Loucy (cell line): ENCODE results near the gene ACMSD.

ENCODE experiments used
- H2AFZ ChIP-seq: fragments of 200-600 bp; sonication (generic); 2 replicates; pipeline ENCODE4 v1.6.0; 2016; ENCODE audit warnings: antibody characterized with exemption, mild to moderate bottlenecking, low read length, moderate library complexity
- H3F3A ChIP-seq: fragments of 200-600 bp; 2 replicates; pipeline ENCODE4 v1.6.0; 2016; ENCODE audit warnings: antibody characterized with exemption, low read depth, mild to moderate bottlenecking
- H3K27me3 ChIP-seq: fragments of 200-600 bp; sonication (generic); 2 replicates; pipeline ENCODE4 v1.6.1; 2014; ENCODE audit warnings: low read length, mild to moderate bottlenecking; ENCODE audit not compliant: insufficient read depth, poor library complexity, severe bottlenecking
- H3K36me3 ChIP-seq: fragments of 200-600 bp; sonication (generic); 2 replicates; pipeline ENCODE4 v1.6.1; 2016; ENCODE audit warnings: low read length; ENCODE audit not compliant: insufficient read depth
- H3K4me1 ChIP-seq: fragments of 200-600 bp; sonication (generic); 2 replicates; pipeline ENCODE4 v1.5.1; 2014; ENCODE audit warnings: low read length, mild to moderate bottlenecking; ENCODE audit not compliant: insufficient read depth, poor library complexity, severe bottlenecking
- H3K4me2 ChIP-seq: fragments of 200-600 bp; sonication (generic); 2 replicates; pipeline ENCODE4 v1.6.0; 2014; ENCODE audit warnings: antibody characterized with exemption, low read length, low read depth, mild to moderate bottlenecking; ENCODE audit not compliant: poor library complexity, severe bottlenecking
- H3K4me3 ChIP-seq: fragments of 200-600 bp; sonication (generic); 2 replicates; pipeline ENCODE4 v1.5.1; 2014; ENCODE audit warnings: low read length, mild to moderate bottlenecking, mixed read lengths; ENCODE audit not compliant: poor library complexity, severe bottlenecking
- H3K79me2 ChIP-seq: fragments of 200-600 bp; sonication (generic); 2 replicates; pipeline ENCODE4 v1.6.1; 2014; ENCODE audit warnings: low read length; ENCODE audit not compliant: insufficient read depth
- H3K9ac ChIP-seq: fragments of 200-600 bp; sonication (generic); 2 replicates; pipeline ENCODE4 v1.6.0; 2014; ENCODE audit warnings: mild to moderate bottlenecking, low read depth, low read length, moderate library complexity; ENCODE audit not compliant: poor library complexity, severe bottlenecking
- H3K9me2 ChIP-seq: fragments of 200-600 bp; sonication (generic); replicated peaks from 2 replicates; pipeline ENCODE4 v1.6.1; 2016; ENCODE audit warnings: low read depth, low read length, mixed read lengths
- H3K9me3 ChIP-seq: fragments of 200-600 bp; sonication (generic); 2 replicates; pipeline ENCODE4 v1.6.1; 2014; ENCODE audit warnings: mild to moderate bottlenecking, antibody characterized with exemption, low read length, low read depth; ENCODE audit not compliant: insufficient read depth
- H4K20me1 ChIP-seq: fragments of 200-600 bp; sonication (generic); 2 replicates; pipeline ENCODE4 v1.6.0; 2014; ENCODE audit warnings: antibody characterized with exemption, low read length, mild to moderate bottlenecking; ENCODE audit not compliant: insufficient read depth, poor library complexity, severe bottlenecking
- EZH2phosphoT487 ChIP-seq: fragments of 200-600 bp; IDR thresholded peaks from 2 replicates; pipeline ENCODE4 v1.6.1; 2018; ENCODE audit warnings: antibody characterized with exemption, mild to moderate bottlenecking, moderate library complexity, borderline replicate concordance
- TF ChIP-seq, protein P1 (sequence below): fragments of 200-600 bp; sonication (generic); conservative IDR thresholded peaks from 2 replicates; pipeline ENCODE4 v1.5.1; 2014; ENCODE audit warnings: mild to moderate bottlenecking, antibody characterized with exemption, low read length

Gene ACMSD

DNA sequence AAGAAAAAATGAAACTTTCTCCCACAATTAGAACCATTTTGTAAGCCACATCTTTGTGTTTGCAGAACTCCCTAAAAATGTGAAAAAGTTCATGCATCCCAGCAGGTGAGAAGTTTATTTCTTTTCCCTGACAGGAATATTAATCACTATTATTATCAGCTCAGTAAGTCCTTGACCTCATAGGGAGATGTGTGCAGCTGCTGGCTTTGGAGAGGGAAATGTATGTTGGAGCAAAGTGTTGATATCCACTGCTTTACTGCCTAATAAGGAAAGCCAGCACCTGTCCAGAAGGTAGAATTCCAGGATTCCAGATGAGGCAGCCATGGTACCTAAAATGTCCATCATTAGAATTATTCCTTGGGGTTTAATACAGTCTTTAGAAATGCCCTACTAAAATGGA lies 44.4 kb downstream of the ACMSD start:
- H3K4me1 ChIP-seq, result no peaks in the 10 kb centered on the region
- H3F3A ChIP-seq, result no peaks in the 10 kb centered on the region
- no peak overlapping the region for H3K4me3 ChIP-seq
- H3K9ac ChIP-seq, result no peak overlapping the region
- no peaks in the 10 kb centered on the region for H3K36me3 ChIP-seq
- H3K79me2 ChIP-seq, result no peaks in the 10 kb centered on the region
- no peaks in the 10 kb centered on the region for H4K20me1 ChIP-seq
- no peak overlapping the region for H2AFZ ChIP-seq
- TF ChIP-seq EZH2phosphoT487, result no peak
- TF ChIP-seq, protein P1, sequence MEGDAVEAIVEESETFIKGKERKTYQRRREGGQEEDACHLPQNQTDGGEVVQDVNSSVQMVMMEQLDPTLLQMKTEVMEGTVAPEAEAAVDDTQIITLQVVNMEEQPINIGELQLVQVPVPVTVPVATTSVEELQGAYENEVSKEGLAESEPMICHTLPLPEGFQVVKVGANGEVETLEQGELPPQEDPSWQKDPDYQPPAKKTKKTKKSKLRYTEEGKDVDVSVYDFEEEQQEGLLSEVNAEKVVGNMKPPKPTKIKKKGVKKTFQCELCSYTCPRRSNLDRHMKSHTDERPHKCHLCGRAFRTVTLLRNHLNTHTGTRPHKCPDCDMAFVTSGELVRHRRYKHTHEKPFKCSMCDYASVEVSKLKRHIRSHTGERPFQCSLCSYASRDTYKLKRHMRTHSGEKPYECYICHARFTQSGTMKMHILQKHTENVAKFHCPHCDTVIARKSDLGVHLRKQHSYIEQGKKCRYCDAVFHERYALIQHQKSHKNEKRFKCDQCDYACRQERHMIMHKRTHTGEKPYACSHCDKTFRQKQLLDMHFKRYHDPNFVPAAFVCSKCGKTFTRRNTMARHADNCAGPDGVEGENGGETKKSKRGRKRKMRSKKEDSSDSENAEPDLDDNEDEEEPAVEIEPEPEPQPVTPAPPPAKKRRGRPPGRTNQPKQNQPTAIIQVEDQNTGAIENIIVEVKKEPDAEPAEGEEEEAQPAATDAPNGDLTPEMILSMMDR, result no peak
- no peaks in the 10 kb centered on the region; the same call in 1 of the 2 replicates for H3K9me3 ChIP-seq
- H3K4me2 ChIP-seq, result no peak overlapping the region
- no peaks in the 10 kb centered on the region for H3K27me3 ChIP-seq
- H3K9me2 ChIP-seq, result no peaks in the 10 kb centered on the region

DNA sequence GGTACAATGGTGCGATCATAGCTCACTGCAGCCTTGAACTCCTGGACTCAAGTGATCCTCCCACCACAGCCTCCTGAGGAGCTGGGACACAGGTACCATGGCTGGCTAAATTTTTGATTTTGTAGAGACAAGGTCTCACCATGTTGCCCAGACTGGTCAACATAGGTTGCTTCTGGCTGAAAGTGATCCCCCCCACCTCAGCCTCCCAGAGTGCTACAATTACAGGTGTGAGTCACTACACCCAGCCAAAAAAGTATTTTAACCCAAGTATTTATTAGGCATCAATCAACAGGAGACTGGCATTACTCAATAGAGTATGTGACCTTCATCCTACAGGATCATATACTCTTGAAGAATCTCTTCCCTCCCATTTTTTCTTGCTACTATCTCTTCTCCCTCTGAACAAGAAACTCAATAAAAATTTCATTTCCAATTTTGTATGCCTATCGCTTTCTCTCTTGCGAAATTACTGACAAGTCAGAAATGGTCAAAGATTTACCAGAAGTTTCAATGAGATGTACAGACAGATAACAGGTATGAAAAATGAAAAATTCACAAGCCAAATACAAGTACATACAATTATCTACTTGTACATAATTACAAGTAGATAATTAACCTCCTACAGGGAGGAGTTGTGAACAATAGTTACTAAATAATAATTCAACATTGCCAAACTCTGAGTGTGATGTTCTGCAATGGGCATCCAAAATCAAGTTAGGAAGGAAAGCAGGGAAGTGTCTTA lies 45.3 kb downstream of the ACMSD start:
- Histone ChIP-seq H3K36me3 (no peaks in the 10 kb centered on the region), H3K79me2 (no peaks in the 10 kb centered on the region), H3K4me2 (no peak overlapping the region), H3F3A (no peaks in the 10 kb centered on the region), H3K4me1 (no peaks in the 10 kb centered on the region), H3K9me3 (no peaks in the 10 kb centered on the region; the same call in 1 of the 2 replicates), H3K9ac (no peak overlapping the region), H2AFZ (no peak overlapping the region), H3K27me3 (no peaks in the 10 kb centered on the region), H3K4me3 (no peak overlapping the region), H3K9me2 (no peaks in the 10 kb centered on the region), H4K20me1 (no peaks in the 10 kb centered on the region)
- no peak for TF ChIP-seq EZH2phosphoT487

DNA sequence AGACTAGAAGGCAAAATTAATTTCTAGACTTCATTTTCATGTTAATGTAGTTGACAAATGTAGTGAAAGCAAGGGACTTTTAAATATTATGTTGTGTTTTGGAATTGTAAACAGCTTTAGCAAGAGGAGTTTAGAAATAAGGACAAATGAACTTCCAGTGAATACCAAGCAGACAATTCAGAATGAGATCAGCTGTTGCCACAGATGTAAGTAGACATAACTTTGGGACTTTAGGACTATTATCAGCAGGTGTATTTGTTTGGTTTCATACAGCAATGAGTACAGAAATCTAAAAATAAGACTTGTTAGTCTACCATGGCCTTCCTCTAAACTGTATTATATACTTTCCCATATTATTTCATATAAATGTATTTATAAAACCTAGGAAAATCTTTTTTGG lies 46.0 kb downstream of the ACMSD start:
- Histone ChIP-seq H3K4me2 (no peak overlapping the region), H3K36me3 (no peaks in the 10 kb centered on the region), H3K79me2 (no peaks in the 10 kb centered on the region), H4K20me1 (no peaks in the 10 kb centered on the region), H2AFZ (no peak overlapping the region), H3K4me1 (no peaks in the 10 kb centered on the region), H3K4me3 (no peak overlapping the region), H3K27me3 (no peaks in the 10 kb centered on the region), H3K9me2 (no peaks in the 10 kb centered on the region), H3F3A (no peaks in the 10 kb centered on the region), H3K9ac (no peak overlapping the region), H3K9me3 (no peaks in the 10 kb centered on the region; the same call in 1 of the 2 replicates)
- no peak for TF ChIP-seq EZH2phosphoT487
- TF ChIP-seq, protein P1, result no peak
